ENCODE data around the gene NUP133.
A peak's percentile ranks its signal among the peaks of the same experiment; 100 is the strongest.
"Not testable (repeated sequence)": the region's sequence is repeated elsewhere in the genome, so short reads cannot be mapped to it uniquely, and the experiment has no call there.

The NUP133 gene

GRCh38 chr1:229432116-229432461, 76.1 kb downstream of the NUP133 start:
- DNase-seq: no peak
- in situ Hi-C loops (cut with HindIII; ENCODE audit: low pct_ligation_motif_present, low pct_unique_long_range_greater_than_20kb, low sequenced_read_pairs): no loop called here

- in situ Hi-C loops (cut with HindIII; ENCODE audit: low pct_ligation_motif_present, low pct_unique_long_range_greater_than_20kb, low sequenced_read_pairs): no loop called here
- DNase-seq: no peak
These were observed 76.6 kb downstream of the NUP133 start for GRCh38 chr1:229431284-229432115.

- in situ Hi-C loops (cut with HindIII; ENCODE audit: low pct_ligation_motif_present, low pct_unique_long_range_greater_than_20kb, low sequenced_read_pairs): no loop called here
- DNase-seq: peak; percentile 72
These were observed 77.3 kb downstream of the NUP133 start for GRCh38 chr1:229430761-229431283.

GRCh38 chr1:229428256-229428655, 79.9 kb downstream of the NUP133 start:
- in situ Hi-C loops (cut with HindIII; ENCODE audit: low pct_ligation_motif_present, low pct_unique_long_range_greater_than_20kb, low sequenced_read_pairs): no loop called here
- DNase-seq: no peak

- in situ Hi-C loops (cut with HindIII; ENCODE audit: low pct_ligation_motif_present, low pct_unique_long_range_greater_than_20kb, low sequenced_read_pairs): no loop called here
- no peak for DNase-seq
These were observed 80.6 kb downstream of the NUP133 start for GRCh38 chr1:229427572-229427971.

- no peak for DNase-seq
These were observed 82.5 kb downstream of the NUP133 start for GRCh38 chr1:229425564-229426159.

GRCh38 chr1:229420765-229421164, 87.4 kb downstream of the NUP133 start:
- in situ Hi-C loops (cut with HindIII; ENCODE audit: low pct_ligation_motif_present, low pct_unique_long_range_greater_than_20kb, low sequenced_read_pairs): no loop called here
- no peak for DNase-seq

More at GRCh38 chr1:229425564-229426159, 82.5 kb downstream of the NUP133 start:
- in situ Hi-C loops (cut with HindIII; ENCODE audit: low pct_ligation_motif_present, low pct_unique_long_range_greater_than_20kb, low sequenced_read_pairs): no loop called here

- in situ Hi-C loops (cut with HindIII; ENCODE audit: low pct_ligation_motif_present, low pct_unique_long_range_greater_than_20kb, low sequenced_read_pairs): no loop called here
- DNase-seq: no peak
These were observed 87.9 kb downstream of the NUP133 start for GRCh38 chr1:229420224-229420623.

GRCh38 chr1:229418586-229418985, 89.6 kb downstream of the NUP133 start:
- DNase-seq; in situ Hi-C loops (cut with HindIII; ENCODE audit: low pct_ligation_motif_present, low pct_unique_long_range_greater_than_20kb, low sequenced_read_pairs): not testable (repeated sequence)

- in situ Hi-C loops (cut with HindIII; ENCODE audit: low pct_ligation_motif_present, low pct_unique_long_range_greater_than_20kb, low sequenced_read_pairs); DNase-seq: not testable (repeated sequence)
These were observed 95.3 kb downstream of the NUP133 start for GRCh38 chr1:229412810-229413209.

- in situ Hi-C loops (cut with HindIII; ENCODE audit: low pct_ligation_motif_present, low pct_unique_long_range_greater_than_20kb, low sequenced_read_pairs): no loop called here
- DNase-seq: no peak
These were observed 96.1 kb downstream of the NUP133 start for GRCh38 chr1:229412056-229412455.

- in situ Hi-C loops (cut with HindIII; ENCODE audit: low pct_ligation_motif_present, low pct_unique_long_range_greater_than_20kb, low sequenced_read_pairs): no loop called here
- no peak for DNase-seq
These were observed 96.6 kb downstream of the NUP133 start for GRCh38 chr1:229411434-229412055.

- DNase-seq: peak; percentile 74
- in situ Hi-C loops (cut with HindIII; ENCODE audit: low pct_ligation_motif_present, low pct_unique_long_range_greater_than_20kb, low sequenced_read_pairs): no loop called here
These were observed 97.3 kb downstream of the NUP133 start for GRCh38 chr1:229410692-229411433.

GRCh38 chr1:229410370-229410691, 97.8 kb downstream of the NUP133 start:
- DNase-seq: no peak
- in situ Hi-C loops (cut with HindIII; ENCODE audit: low pct_ligation_motif_present, low pct_unique_long_range_greater_than_20kb, low sequenced_read_pairs): no loop called here

GRCh38 chr1:229409616-229410369, 98.3 kb downstream of the NUP133 start:
- in situ Hi-C loops (cut with HindIII; ENCODE audit: low pct_ligation_motif_present, low pct_unique_long_range_greater_than_20kb, low sequenced_read_pairs): no loop called here
- DNase-seq: no peak

GRCh38 chr1:229408458-229409037, 99.6 kb downstream of the NUP133 start:
- no peak for DNase-seq
- in situ Hi-C loops (cut with HindIII; ENCODE audit: low pct_ligation_motif_present, low pct_unique_long_range_greater_than_20kb, low sequenced_read_pairs): no loop called here

- in situ Hi-C loops (cut with HindIII; ENCODE audit: low pct_ligation_motif_present, low pct_unique_long_range_greater_than_20kb, low sequenced_read_pairs): no loop called here
- no peak for DNase-seq
These were observed 100.7 kb downstream of the NUP133 start for GRCh38 chr1:229407206-229408026.
